ENCODE data around the gene ANK3. TPM values are rescaled to one million over a fixed set of nuclear protein-coding genes. Genes with fewer than 3 reads are reported as not detected.

The ANK3 gene
- total and polyA plus RNA-seq, 2 experiments from 2014 or later, result 44.9 to 95.8 TPM

- H3K36me3 ChIP-seq, result no peaks in the 10 kb centered on the region
- H3K9me3 ChIP-seq (ENCODE audit: low read depth), result no peaks in the 10 kb centered on the region
- TF ChIP-seq, protein P1, sequence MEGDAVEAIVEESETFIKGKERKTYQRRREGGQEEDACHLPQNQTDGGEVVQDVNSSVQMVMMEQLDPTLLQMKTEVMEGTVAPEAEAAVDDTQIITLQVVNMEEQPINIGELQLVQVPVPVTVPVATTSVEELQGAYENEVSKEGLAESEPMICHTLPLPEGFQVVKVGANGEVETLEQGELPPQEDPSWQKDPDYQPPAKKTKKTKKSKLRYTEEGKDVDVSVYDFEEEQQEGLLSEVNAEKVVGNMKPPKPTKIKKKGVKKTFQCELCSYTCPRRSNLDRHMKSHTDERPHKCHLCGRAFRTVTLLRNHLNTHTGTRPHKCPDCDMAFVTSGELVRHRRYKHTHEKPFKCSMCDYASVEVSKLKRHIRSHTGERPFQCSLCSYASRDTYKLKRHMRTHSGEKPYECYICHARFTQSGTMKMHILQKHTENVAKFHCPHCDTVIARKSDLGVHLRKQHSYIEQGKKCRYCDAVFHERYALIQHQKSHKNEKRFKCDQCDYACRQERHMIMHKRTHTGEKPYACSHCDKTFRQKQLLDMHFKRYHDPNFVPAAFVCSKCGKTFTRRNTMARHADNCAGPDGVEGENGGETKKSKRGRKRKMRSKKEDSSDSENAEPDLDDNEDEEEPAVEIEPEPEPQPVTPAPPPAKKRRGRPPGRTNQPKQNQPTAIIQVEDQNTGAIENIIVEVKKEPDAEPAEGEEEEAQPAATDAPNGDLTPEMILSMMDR (IDR thresholded peaks at IDR 0.05; ENCODE audit: low read depth, low read length), result no peak
- H3K4me3 ChIP-seq, result no peak overlapping the region
- no peaks in the 10 kb centered on the region for H3K27me3 ChIP-seq
- peaks cover 2% of the 10 kb centered on the region for H3K4me1 ChIP-seq (ENCODE audit: low read depth)
- H3K27ac ChIP-seq, result no peak overlapping the region
- no peak for DNase-seq (ENCODE audit: low read depth in 1 of 2, low spot score in 1 of 2)
Observed at GRCh38 chr10:60339757-60340156, 49.9 kb downstream of the ANK3 start.

DNA sequence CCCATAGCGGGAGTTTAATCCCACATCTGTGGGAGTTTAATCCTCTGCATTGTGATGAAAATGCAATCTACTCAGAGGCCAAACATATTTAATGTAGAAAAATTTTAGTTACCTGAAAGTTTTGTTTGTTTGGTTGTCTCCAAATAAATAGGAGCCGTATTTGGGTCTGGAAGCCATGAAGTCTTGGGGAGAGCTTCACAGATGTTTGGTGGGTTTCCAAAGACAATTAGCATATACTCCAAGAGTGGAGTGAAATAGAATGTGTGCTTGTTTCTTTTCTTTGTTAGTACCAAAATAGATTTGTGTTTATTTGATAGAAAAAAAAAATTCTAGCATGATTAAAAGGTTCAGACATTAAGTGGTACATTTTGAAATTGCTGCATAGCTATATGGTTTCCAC is 50.9 kb downstream of the ANK3 start:
- Histone ChIP-seq H3K4me1 (ENCODE audit: low read depth) (peaks cover 5% of the 10 kb centered on the region), H3K9me3 (ENCODE audit: low read depth) (no peaks in the 10 kb centered on the region), H3K27me3 (no peaks in the 10 kb centered on the region), H3K27ac (no peak overlapping the region), H3K36me3 (no peaks in the 10 kb centered on the region), H3K4me3 (no peak overlapping the region)
- no peak for DNase-seq (ENCODE audit: low read depth in 1 of 2, low spot score in 1 of 2)
- TF ChIP-seq, protein P1 (IDR thresholded peaks at IDR 0.05; ENCODE audit: low read depth, low read length), result no peak

GRCh38 chr10:60338002-60338564 is 51.6 kb downstream of the ANK3 start:
- no peak overlapping the region for H3K27ac ChIP-seq
- H3K9me3 ChIP-seq (ENCODE audit: low read depth), result no peaks in the 10 kb centered on the region
- TF ChIP-seq, protein P1 (IDR thresholded peaks at IDR 0.05; ENCODE audit: low read depth, low read length), result no peak
- H3K27me3 ChIP-seq, result no peaks in the 10 kb centered on the region
- H3K36me3 ChIP-seq, result no peaks in the 10 kb centered on the region
- no peak overlapping the region for H3K4me3 ChIP-seq
- peaks cover 5% of the 10 kb centered on the region for H3K4me1 ChIP-seq (ENCODE audit: low read depth)
- no peak for DNase-seq (ENCODE audit: low read depth in 1 of 2, low spot score in 1 of 2)

DNA sequence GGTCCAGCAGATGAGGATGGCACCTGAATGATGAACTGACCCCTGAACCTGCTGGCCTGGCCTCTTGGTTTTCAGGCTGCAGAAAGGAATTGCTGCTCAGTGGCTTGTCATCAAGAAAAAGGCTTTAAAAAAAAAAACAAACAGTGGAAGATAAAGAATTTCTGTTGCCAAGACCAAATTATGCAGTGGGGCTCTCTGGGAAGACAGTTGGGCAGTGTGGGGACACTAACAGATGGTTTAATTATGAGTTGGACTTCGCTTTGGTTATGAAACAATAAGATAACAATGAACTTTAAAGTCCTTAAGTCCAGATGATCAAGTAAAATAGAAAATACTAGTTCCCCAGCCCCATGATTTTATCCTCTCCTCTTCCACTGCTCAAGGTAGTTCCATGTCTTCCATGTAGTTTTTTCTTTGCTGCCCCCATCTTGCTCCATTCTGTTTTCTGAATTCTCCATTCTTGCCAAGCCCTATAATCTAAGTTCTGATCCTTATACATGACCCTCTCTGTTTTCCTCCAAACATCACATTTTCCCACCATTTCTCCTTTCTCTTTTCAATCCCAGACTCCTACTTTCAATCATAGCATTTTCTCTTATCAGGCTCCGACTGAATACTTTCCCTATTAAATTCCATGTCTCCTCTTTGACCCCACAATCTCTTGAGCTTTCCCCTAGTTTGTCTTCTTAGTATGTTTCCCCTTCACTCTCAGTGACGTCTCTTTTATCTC is 52.6 kb downstream of the ANK3 start:
- DNase-seq (ENCODE audit: low read depth in 1 of 2, low spot score in 1 of 2), result no peak
- TF ChIP-seq, protein P1 (IDR thresholded peaks at IDR 0.05; ENCODE audit: low read depth, low read length), result no peak
- no peak overlapping the region for H3K4me3 ChIP-seq
- no peak overlapping the region for H3K27ac ChIP-seq
- H3K4me1 ChIP-seq (ENCODE audit: low read depth), result peaks cover 5% of the 10 kb centered on the region
- no peaks in the 10 kb centered on the region for H3K27me3 ChIP-seq
- H3K36me3 ChIP-seq, result no peaks in the 10 kb centered on the region
- no peaks in the 10 kb centered on the region for H3K9me3 ChIP-seq (ENCODE audit: low read depth)

- H3K27me3 ChIP-seq, result no peaks in the 10 kb centered on the region
- H3K27ac ChIP-seq, result no peak overlapping the region
- H3K9me3 ChIP-seq (ENCODE audit: low read depth), result no peaks in the 10 kb centered on the region
- no peaks in the 10 kb centered on the region for H3K36me3 ChIP-seq
- TF ChIP-seq, protein P1 (IDR thresholded peaks at IDR 0.05; ENCODE audit: low read depth, low read length), result peak; percentile 17
- DNase-seq (ENCODE audit: low read depth in 1 of 2, low spot score in 1 of 2), result no peak
- no peak overlapping the region for H3K4me3 ChIP-seq
- H3K4me1 ChIP-seq (ENCODE audit: low read depth), result peaks cover 5% of the 10 kb centered on the region
Observed at GRCh38 chr10:60335708-60336107, 54.0 kb downstream of the ANK3 start.

All from cardiac muscle cell (in vitro differentiated cells and primary cell).